ENCODE data around the gene PDIK1L. TPM values are rescaled to one million over a fixed set of nuclear protein-coding genes. Genes with fewer than 3 reads are reported as not detected.

Gene PDIK1L
- total and polyA plus RNA-seq, 4 donors, result 3.2 to 9.2 (median 4.8) TPM

DNA sequence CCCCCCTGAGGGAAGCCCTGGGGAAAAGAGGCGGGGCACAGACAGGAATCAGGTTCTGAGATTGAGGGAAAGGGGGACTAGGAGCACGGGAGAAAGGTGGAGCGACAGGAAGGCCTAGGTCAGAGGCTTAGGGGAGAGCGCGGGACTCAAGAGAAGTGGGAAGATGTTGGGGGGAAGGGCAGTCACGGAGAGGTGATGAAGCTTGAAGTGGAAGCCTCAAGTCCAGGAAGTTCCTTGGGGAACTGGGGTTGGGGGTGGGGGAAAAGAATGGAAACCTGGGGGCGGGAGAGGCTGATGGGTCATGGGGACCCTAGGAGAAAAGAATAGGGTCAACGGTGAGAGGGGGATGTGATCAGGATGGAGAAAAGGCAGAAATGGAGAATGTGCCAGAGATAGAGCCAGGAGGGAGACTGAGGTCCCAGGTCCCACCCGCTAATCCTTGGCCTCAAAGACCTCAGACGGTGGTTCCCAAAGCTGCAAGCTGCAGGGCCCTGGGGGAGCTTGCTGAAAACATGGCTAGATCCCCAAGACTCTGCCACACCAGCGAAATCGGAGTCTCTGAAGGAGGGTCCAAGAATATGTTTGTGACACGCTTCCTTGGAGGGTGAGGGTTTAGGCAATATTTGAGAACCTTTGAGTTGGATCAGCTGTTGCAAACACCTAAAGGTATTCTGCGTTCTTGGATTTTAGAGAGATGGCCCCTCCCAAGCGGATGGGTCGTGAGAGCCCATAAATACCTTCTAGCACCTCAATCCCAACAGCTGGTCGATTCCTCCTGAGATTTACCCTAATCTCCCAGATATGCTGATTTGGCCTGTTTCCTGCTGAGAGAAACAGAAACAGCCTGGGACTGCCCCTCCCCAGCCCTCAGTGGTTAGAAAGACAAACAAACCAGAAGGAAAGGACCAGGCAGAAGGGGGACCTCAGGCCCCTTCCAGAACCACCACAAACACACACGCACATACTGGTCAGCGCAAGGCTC, 53.5 kb downstream of the PDIK1L start:
- no peak for DNase-seq (ENCODE audit: low spot score)
- Histone ChIP-seq H3K36me3 (ENCODE audit: control insufficient read depth in 4 of 4, insufficient read depth in 3 of 4, low read depth in 1 of 4, low read length in 3 of 4) (no peaks in the 10 kb centered on the region), H3K27ac (ENCODE audit: low read depth in 1 of 2, low read length in 2 of 2) (no peak overlapping the region), H3K4me3 (ENCODE audit: low read depth in 1 of 3, low read length in 3 of 3) (no peak overlapping the region), H3K4me1 (ENCODE audit: control insufficient read depth in 4 of 4, insufficient read depth in 4 of 4, low read length in 3 of 4) (peaks cover 12 to 30% (median 18%) of the 10 kb centered on the region in 4 donors), H3K9ac (ENCODE audit: low read depth in 1 of 2, low read length in 2 of 2) (no peak overlapping the region), H3K27me3 (ENCODE audit: control insufficient read depth in 4 of 4, insufficient read depth in 4 of 4, low read length in 3 of 4) (peaks cover 0 to 2% (median 0%) of the 10 kb centered on the region in 4 donors), H3K9me3 (ENCODE audit: control insufficient read depth in 4 of 4, low read length in 3 of 4) (no peaks in the 10 kb centered on the region)
- TF ChIP-seq, protein P1, sequence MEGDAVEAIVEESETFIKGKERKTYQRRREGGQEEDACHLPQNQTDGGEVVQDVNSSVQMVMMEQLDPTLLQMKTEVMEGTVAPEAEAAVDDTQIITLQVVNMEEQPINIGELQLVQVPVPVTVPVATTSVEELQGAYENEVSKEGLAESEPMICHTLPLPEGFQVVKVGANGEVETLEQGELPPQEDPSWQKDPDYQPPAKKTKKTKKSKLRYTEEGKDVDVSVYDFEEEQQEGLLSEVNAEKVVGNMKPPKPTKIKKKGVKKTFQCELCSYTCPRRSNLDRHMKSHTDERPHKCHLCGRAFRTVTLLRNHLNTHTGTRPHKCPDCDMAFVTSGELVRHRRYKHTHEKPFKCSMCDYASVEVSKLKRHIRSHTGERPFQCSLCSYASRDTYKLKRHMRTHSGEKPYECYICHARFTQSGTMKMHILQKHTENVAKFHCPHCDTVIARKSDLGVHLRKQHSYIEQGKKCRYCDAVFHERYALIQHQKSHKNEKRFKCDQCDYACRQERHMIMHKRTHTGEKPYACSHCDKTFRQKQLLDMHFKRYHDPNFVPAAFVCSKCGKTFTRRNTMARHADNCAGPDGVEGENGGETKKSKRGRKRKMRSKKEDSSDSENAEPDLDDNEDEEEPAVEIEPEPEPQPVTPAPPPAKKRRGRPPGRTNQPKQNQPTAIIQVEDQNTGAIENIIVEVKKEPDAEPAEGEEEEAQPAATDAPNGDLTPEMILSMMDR (IDR thresholded peaks at IDR 0.05; ENCODE audit: low read depth, low read length, missing input control), result no peak
- no peak for TF ChIP-seq YY1 (IDR thresholded peaks at IDR 0.05)
- no peak for TF ChIP-seq HNF4A (conservative IDR thresholded peaks at IDR 0.05)
- no peak for TF ChIP-seq FOXA2 (IDR thresholded peaks at IDR 0.05)
- no peak for TF ChIP-seq JUND (IDR thresholded peaks at IDR 0.05)
- TF ChIP-seq TAF1 (conservative IDR thresholded peaks at IDR 0.05), result no peak
- TF ChIP-seq GABPA (IDR thresholded peaks at IDR 0.05 in 1 of 2, conservative IDR thresholded peaks at IDR 0.05 in 1 of 2), result no peak
- TF ChIP-seq NR2F2 (IDR thresholded peaks at IDR 0.05), result no peak
- TF ChIP-seq HNF4G (IDR thresholded peaks at IDR 0.05), result no peak
- no peak for TF ChIP-seq FOXA1 (IDR thresholded peaks at IDR 0.05)
- TF ChIP-seq EGR1 (IDR thresholded peaks at IDR 0.05; ENCODE audit: low read depth in 2 of 2), result no peak
- TF ChIP-seq RAD21 (IDR thresholded peaks at IDR 0.05), result no peak
- TF ChIP-seq, protein P2, sequence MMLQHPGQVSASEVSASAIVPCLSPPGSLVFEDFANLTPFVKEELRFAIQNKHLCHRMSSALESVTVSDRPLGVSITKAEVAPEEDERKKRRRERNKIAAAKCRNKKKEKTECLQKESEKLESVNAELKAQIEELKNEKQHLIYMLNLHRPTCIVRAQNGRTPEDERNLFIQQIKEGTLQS (IDR thresholded peaks at IDR 0.05), result no peak
- TF ChIP-seq, protein P3, sequence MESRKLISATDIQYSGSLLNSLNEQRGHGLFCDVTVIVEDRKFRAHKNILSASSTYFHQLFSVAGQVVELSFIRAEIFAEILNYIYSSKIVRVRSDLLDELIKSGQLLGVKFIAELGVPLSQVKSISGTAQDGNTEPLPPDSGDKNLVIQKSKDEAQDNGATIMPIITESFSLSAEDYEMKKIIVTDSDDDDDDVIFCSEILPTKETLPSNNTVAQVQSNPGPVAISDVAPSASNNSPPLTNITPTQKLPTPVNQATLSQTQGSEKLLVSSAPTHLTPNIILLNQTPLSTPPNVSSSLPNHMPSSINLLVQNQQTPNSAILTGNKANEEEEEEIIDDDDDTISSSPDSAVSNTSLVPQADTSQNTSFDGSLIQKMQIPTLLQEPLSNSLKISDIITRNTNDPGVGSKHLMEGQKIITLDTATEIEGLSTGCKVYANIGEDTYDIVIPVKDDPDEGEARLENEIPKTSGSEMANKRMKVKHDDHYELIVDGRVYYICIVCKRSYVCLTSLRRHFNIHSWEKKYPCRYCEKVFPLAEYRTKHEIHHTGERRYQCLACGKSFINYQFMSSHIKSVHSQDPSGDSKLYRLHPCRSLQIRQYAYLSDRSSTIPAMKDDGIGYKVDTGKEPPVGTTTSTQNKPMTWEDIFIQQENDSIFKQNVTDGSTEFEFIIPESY (IDR thresholded peaks at IDR 0.05), result no peak
- no peak for TF ChIP-seq SP1 (IDR thresholded peaks at IDR 0.05)
- TF ChIP-seq, protein P4, sequence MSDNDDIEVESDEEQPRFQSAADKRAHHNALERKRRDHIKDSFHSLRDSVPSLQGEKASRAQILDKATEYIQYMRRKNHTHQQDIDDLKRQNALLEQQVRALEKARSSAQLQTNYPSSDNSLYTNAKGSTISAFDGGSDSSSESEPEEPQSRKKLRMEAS (IDR thresholded peaks at IDR 0.05), result no peak
- WGBS, result 77% methylated on average over 19 of the region's 19 CpGs

DNA sequence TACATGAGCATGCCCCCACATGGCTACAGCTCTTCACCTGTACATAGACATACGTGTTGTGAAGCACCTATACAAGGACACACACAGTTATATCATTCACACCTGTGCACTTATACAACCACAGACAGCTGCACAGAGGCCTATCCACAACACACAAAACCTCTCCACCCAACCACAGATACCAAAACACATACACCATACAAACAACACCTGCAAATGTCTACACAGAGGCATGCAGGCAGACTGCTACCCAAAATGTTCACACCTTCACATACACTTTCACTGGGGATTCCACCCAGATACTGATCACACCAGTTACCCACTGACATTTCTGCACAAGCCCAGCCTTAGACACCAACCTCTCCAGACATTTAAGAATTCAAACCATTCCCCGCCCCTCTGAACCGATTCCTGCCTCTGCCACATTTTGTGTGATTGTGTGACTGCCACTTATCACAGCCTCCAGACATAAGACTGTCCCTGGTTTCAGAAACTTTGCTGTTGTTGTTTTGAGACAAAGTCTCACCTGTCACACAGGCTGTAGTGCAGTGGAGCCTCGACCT, 55.2 kb downstream of the PDIK1L start:
- TF ChIP-seq HNF4A (conservative IDR thresholded peaks at IDR 0.05) (no peak), HNF4G (IDR thresholded peaks at IDR 0.05) (no peak), RXRA (IDR thresholded peaks at IDR 0.05) (no peak), RAD21 (IDR thresholded peaks at IDR 0.05) (no peak)
- 87% methylated on average over 4 of the region's 4 CpGs for WGBS
- Histone ChIP-seq H3K27ac (ENCODE audit: low read depth in 1 of 2, low read length in 2 of 2) (no peak overlapping the region), H3K9me3 (ENCODE audit: control insufficient read depth in 4 of 4, low read length in 3 of 4) (no peaks in the 10 kb centered on the region), H3K4me3 (ENCODE audit: low read depth in 1 of 3, low read length in 3 of 3) (no peak overlapping the region), H3K4me1 (ENCODE audit: control insufficient read depth in 4 of 4, insufficient read depth in 4 of 4, low read length in 3 of 4) (peaks cover 10 to 32% (median 17%) of the 10 kb centered on the region in 4 donors), H3K9ac (ENCODE audit: low read depth in 1 of 2, low read length in 2 of 2) (no peak overlapping the region), H3K27me3 (ENCODE audit: control insufficient read depth in 4 of 4, insufficient read depth in 4 of 4, low read length in 3 of 4) (peaks cover 0 to 2% (median 0%) of the 10 kb centered on the region in 4 donors), H3K36me3 (ENCODE audit: control insufficient read depth in 4 of 4, insufficient read depth in 3 of 4, low read depth in 1 of 4, low read length in 3 of 4) (no peaks in the 10 kb centered on the region)
- DNase-seq (ENCODE audit: low spot score), result no peak

All from liver (tissue), 9 donors.